HG03354 (cell line): ENCODE results near the gene CPSF2.
"Not testable (repeated sequence)": the region's sequence is repeated elsewhere in the genome, so short reads cannot be mapped to it uniquely, and the experiment has no call there.

Source experiments
- ATAC-seq: cut with Tn5 transposase; IDR thresholded peaks from one replicate; pipeline ENCODE4 v1.9.1; 2021; ENCODE audit warnings: mild to moderate bottlenecking; ENCODE audit not compliant: unreplicated experiment, poor library complexity, severe bottlenecking

CPSF2 gene

GRCh38 chr14:92153581-92153980 lies 31.8 kb downstream of the CPSF2 start:
- no peak for ATAC-seq

GRCh38 chr14:92154283-92154942 lies 32.6 kb downstream of the CPSF2 start:
- ATAC-seq: no peak

GRCh38 chr14:92160619-92161018 lies 38.9 kb downstream of the CPSF2 start:
- ATAC-seq: no peak

GRCh38 chr14:92161521-92161920 lies 39.8 kb downstream of the CPSF2 start:
- ATAC-seq: no peak

GRCh38 chr14:92164958-92165357 lies 43.2 kb downstream of the CPSF2 start:
- ATAC-seq: no peak

- ATAC-seq: no peak
These were observed 51.9 kb downstream of the CPSF2 start for GRCh38 chr14:92173668-92174067.

GRCh38 chr14:92175811-92176210 lies 54.0 kb downstream of the CPSF2 start:
- no peak for ATAC-seq

- no peak for ATAC-seq
These were observed 54.7 kb downstream of the CPSF2 start for GRCh38 chr14:92176476-92176875.

- ATAC-seq: not testable (repeated sequence)
These were observed 57.4 kb downstream of the CPSF2 start for GRCh38 chr14:92179178-92179577.

GRCh38 chr14:92185559-92185958 lies 63.8 kb downstream of the CPSF2 start:
- no peak for ATAC-seq

GRCh38 chr14:92187616-92188015 lies 65.8 kb downstream of the CPSF2 start:
- not testable (repeated sequence) for ATAC-seq

- ATAC-seq: no peak
These were observed 69.0 kb downstream of the CPSF2 start for GRCh38 chr14:92190768-92191167.

- no peak for ATAC-seq
These were observed 77.0 kb downstream of the CPSF2 start for GRCh38 chr14:92198804-92199203.

GRCh38 chr14:92199763-92200162 lies 78.0 kb downstream of the CPSF2 start:
- no peak for ATAC-seq

- no peak for ATAC-seq
These were observed 81.3 kb downstream of the CPSF2 start for GRCh38 chr14:92203116-92203515.

- no peak for ATAC-seq
These were observed 83.0 kb downstream of the CPSF2 start for GRCh38 chr14:92204792-92205191.

- ATAC-seq: no peak
These were observed 85.5 kb downstream of the CPSF2 start for GRCh38 chr14:92207012-92207927.

GRCh38 chr14:92207928-92208265 lies 86.1 kb downstream of the CPSF2 start:
- no peak for ATAC-seq

- ATAC-seq: no peak
These were observed 87.4 kb downstream of the CPSF2 start for GRCh38 chr14:92209141-92209540.

- not testable (repeated sequence) for ATAC-seq
These were observed 91.4 kb downstream of the CPSF2 start for GRCh38 chr14:92213125-92213524.

GRCh38 chr14:92215579-92215978 lies 93.8 kb downstream of the CPSF2 start:
- ATAC-seq: no peak
